COLO829 (cell line): ENCODE data around the gene HSPB7.
"Not testable (repeated sequence)": the region's sequence is repeated elsewhere in the genome, so short reads cannot be mapped to it uniquely, and the experiment has no call there.

Experiments used
- DNase-seq: peaks from one replicate; pipeline ENCODE4 v3.0.0; 2012; ENCODE audit warnings: low spot score

Gene HSPB7

DNA sequence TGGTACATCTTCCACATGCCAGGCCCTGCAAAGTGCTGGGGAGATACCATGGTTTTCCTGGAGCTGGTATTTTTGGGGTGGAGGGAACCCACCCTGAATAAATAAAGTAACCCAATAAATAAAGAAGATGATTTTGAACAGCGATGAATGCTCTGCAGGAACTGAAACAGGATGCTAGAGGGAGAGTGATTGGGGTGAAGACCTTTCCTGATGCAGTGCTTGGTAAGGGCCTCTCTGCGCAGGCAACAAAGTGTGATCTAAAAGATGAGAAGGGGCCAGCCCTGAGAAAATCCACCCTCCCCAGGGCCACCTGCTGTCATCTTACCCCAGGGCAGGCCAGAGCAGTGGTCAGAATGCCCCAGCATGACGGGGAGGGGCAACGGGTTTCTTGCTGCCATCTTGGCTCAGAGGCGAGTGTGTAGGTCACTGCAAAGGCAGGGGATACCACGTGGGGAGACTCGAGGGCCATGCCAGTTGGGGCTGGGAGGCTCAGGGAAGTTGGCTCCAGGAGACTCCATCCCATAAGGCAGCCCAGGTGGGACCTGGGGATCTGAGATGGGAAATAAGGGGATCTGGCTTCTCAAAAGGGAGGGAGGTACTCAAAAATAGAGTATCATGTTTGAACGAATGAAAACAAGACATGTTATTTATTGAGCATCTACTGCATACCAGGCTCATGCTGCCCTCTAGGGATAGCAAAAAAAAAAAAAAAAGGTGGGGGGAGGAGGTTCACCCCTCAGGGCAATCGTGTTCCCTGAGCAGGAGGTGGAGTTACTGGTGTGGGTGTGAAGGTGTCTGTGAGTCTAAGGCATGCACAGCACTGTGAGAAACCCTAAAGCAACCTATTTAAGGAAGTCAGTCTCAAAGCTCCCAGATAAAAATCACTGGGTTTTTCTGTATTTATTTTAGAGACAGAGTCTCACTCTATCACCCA lies 11.0 kb downstream of the HSPB7 start:
- no peak for DNase-seq

DNA sequence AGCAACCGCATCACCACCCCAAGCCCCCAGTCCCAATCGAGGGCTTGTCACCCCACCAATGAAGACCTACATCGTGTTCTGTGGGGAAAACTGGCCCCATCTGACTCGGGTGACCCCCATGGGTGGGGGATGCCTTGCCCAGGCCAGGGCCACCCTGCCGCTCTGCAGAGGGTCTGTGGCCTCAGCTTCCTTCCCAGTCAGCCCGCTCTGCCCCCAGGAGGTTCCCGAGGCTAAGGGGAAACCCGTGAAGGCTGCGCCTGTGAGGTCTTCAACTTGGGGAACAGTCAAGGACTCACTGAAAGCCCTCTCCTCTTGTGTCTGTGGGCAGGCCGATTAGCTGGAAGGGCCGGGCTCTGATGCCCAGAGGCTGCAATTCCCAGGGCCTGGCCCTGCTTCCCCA lies 11.8 kb downstream of the HSPB7 start:
- DNase-seq: no peak

DNA sequence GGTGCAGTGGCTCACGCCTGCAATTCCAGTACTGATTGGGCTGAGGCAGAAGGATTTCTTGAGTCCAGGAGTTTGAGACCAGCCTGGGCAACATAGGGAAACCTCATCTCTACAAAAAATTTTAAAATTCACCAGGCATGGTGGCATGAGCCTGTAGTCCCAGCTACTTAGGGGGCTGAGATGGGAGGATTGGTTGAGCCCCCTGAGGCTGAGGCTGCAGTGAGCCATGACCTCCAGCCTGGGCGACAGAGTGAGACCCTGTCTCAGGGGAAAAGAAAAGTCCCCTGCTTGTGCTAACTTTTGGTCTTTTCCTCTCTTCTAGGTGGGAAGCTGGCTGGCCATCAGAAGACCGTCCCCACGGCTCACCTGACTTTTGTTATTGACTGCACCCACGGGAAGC lies 12.2 kb downstream of the HSPB7 start:
- no peak for DNase-seq

DNA sequence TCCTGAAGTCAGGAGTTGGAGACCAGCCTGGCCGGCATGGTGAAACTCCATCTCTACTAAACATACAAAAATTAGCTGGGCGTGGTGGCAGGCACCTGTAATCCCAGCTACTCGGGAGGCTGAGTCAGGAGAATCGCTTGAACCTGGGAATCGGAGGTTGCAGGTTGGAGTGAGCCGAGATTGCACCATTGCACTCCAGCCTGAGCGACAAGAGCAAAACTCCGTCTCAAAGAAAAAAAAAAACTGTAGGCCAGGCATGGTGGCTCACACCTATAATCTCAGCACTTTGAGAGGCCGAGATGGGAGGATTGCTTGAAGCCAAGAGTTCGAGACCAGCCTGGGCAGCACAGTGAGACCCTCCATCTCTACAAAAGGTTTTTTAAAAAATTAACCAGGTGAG lies 16.6 kb downstream of the HSPB7 start:
- not testable (repeated sequence) for DNase-seq

DNA sequence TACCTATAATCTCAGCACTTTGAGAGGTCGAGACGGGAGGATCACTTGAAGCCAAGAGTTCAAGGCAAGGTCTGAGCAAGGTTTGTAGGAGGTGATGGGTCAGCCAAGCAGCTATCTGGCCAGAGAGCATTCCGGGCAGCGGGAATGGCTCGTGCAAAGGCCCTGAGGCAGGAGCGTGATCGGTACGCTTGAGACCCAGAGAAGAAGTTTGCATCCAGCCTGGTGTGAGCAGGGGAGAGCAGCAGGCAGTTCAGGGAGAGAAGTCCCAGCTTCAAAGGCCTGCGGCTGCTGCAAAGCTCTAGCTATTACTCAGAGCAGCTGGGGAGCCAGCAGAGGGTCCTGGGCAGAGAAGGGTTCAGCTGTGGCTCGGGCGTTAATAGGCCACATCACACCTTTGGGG lies 18.9 kb downstream of the HSPB7 start:
- DNase-seq: no peak

DNA sequence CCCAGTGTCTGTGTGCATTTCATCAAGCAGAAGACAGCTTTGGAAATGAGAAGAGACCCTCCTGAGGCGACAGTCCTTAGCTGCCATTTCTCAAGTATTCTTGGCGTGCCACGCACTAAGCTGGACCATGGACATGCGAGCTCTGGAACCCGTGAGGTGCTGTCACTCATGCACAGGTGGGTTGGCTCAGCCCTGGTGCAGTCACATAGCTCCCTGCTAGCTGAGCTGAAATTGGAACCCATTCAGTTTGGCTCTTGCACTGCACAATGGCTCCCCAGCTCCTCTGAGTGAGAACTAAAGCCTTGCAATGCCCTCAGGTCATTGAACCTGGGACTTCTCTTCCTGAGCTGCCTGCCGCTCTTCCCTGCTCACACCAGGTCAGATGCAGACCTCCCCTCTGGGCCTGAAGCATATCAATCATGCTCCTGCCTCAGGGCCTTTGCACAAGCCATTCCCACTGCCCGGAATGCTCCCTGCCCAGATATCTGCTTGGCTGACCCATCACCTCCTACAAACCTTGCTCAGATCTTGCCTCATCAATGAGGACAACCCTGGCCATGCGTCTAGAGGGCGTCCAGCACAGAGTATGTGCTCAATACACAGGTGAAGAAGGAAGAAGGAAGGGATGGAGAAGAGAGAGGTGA lies 20.1 kb downstream of the HSPB7 start:
- no peak for DNase-seq

DNA sequence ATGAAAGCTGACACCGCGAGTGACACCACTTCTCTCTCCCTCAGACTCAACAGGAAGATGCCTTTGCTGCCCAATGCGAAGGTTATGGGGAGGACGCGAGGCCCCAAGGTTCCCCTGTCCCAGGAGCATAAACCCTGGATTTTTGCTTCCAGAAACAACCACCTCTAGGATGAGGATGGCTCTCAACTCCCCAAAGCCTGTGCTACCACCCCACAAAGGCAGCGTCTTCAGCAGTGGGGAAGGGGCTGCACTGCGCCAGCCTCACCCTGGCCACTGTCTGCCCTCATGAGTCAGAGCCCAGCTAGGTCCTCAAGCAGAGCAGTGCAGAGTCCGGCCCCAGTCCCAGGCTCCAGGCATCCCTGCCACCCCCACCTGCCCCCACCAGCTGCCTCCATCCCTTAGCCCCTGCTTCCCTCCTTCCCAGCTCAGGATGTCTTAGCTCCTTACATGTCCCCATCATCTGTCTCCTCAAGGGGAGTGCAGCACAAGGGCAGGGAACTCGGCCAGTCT lies 20.7 kb downstream of the HSPB7 start:
- DNase-seq: no peak

DNA sequence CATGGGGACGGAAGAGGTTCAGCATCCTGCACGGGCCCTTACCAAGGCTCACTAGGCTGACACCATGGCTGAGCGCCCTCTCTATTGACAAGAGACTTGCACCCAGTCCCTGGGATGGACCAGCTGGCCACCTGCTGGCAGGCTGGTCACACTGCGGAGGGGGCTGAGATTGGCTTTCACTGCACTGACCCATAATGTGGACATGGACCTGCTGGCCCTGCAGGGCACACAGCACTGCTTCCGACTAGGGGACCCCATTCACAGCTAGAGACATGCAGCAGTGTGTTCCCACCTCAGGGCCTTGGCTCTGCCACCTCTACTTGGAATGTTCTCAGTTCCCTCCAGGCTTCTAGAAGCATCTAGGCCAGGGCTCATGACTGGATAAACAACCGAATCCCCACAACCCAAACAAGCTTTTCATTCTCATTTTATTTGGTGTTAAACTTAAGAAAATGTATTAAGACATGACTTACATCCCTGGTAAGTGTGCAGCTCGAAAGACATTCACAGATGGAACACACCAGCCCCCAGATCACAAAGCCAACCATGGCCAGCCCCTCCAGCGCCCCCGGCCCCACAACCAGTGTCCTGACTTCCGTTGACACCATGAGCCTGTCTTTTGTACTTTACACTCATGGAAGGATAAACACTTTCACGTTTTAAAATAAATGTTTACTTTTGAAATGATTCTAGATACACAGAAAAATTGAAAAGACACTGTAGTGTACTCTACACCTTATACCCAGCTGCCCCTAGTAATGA lies 23.1 kb downstream of the HSPB7 start:
- DNase-seq: peak; percentile 20

DNA sequence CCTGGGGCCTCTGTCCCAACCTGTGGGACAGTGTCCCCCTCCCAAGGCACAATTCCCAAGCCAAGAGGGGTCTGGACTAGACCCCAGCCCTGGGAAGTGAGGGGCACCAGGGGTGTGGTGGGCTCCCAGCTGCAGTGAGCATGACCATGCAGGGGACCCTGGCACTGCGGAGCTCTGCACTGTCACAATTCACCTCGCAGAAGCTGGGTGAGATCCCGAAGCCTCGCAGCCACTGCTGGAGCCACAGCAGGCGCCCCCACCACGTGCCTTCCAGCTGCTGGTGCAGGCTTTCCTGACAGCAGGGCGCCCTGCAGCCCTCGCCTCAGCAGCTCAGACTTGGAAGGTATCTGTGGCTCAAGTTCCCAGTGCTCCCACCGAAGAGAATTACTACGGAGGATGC lies 23.8 kb downstream of the HSPB7 start:
- DNase-seq: no peak

DNA sequence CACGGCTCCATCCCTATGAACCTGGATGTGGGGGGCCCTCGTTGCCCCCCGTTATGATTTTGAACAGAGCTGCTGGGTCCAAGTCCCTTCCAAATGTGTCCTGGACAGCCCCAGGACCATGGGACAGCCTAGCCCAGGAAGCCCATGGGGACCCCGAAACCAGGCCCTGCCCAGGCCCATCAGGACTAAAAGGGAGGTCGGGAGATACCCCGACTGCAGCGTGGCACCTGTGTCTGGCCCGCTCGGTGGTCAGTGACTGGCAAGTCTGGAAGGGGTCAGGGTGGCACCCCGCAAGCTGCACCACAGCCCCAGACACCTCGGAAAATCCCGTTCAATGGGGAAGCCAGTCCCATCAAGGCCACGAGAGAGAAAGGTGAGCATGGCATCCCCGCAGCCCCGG lies 24.2 kb downstream of the HSPB7 start:
- no peak for DNase-seq

DNA sequence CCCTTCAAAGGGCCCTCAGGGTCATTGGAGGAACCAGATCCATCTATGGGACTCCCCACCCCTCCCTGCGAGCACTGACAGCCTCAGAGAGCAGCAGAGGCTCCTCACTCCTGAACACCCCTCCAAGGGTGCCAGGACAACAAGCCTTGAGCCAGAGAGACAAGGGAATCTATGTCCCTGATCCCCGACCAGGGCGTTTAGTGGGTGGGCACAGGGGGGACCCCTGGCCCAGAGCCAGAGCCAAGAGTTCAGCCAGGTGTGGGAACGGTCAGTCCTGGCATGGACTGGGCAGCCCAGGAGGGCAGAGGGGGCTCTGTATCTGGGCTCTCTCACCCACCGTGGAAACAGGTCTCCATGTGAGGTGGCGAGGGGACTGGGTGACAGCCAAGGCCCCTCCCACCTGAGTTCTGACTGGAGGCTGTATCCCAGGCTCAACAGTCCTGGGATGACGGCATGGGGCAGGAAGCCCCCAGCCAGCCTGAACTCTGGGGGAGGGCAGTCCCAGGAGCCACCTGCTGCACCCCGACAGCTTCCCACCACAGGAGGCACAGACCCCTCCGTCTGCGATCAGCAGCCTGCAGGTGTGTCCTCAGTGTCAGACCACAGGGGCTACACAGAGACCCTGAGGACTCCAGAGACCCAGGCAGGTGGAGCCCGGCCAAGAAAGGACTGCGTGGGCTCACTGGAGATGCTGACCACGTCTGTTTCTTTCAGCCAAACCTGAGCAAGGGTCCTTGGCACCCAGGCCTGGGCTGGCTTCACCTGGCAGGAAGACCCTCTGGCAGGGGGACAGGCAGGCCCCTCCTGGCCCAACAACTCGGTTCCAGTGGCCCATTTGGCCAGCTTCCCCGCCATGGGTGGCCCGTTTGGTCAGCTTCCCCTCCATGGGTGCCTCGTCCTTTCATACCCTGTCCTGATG lies 25.0 kb downstream of the HSPB7 start:
- DNase-seq: no peak

DNA sequence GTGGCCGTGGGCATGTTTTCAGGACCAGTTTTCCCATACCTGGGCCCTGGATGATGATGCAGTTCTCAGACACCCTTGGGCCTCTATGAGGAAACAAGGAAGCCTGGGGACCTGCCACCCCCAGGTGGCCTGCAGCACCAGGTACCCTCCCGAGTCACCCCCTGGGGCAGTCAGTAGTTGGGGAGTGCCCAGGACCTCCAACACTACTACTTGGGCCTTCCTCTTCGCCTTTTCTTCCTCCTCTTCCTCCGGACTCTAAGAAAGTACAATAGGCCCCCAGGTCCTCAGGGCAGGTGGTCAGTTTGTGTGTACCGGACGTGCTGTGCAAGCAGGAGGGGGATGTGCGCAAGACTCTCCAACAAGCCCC lies 25.7 kb downstream of the HSPB7 start:
- DNase-seq: no peak

DNA sequence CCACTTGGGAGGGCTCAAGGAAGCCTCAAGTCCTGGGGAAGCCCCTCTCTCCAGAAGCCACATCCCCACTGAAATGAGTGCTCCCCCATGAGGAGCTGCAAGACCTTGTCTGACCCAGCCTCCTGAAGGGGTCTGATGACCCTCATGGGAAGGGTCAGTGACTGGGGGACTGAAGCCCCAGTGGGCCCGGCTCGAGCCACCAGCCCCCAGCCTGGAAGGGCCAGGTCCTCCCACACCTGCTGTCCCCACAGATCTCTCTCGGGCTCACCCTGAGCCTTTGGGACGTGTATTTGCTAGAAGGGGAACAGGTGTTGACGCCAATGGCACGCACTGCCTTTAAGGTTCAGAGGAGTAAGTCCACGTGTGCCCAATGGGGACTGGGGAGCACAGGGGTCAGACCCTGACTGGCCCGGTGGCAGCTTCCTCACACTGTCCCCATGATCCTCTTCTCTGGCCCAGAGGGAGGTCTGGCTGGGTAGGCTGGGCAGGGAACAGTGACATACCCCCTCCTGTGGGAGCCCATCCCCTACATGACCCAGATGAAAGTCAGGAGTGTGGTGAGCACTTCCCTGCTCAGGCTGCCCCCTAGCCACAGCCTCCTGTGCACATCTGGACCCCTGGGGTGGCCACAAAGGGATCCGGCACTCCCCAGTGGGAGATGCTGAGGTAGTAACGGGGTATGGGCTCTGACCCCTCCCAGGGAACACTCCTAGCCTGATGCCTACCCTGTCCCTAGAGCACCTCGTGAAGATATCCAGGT lies 26.2 kb downstream of the HSPB7 start:
- no peak for DNase-seq

DNA sequence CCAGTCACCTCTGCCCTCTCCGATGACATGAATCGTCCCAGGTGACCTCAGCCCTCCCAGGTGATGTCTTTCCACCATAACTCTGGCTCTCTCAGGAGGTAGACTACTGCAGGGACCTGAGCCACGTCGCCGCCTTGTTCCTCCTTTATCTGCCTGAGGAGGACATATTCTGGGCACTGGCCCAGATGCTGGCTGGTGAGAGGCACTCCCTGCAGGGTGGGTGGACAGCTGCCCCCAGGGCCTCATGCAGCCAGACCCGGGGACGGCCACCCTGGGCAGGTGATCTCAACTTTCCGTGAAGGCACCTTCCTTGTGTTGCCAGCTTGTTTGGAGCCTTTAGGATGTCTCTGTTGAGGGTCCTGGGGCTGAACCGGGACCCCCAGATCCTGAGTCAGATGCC lies 28.1 kb downstream of the HSPB7 start:
- DNase-seq: no peak

DNA sequence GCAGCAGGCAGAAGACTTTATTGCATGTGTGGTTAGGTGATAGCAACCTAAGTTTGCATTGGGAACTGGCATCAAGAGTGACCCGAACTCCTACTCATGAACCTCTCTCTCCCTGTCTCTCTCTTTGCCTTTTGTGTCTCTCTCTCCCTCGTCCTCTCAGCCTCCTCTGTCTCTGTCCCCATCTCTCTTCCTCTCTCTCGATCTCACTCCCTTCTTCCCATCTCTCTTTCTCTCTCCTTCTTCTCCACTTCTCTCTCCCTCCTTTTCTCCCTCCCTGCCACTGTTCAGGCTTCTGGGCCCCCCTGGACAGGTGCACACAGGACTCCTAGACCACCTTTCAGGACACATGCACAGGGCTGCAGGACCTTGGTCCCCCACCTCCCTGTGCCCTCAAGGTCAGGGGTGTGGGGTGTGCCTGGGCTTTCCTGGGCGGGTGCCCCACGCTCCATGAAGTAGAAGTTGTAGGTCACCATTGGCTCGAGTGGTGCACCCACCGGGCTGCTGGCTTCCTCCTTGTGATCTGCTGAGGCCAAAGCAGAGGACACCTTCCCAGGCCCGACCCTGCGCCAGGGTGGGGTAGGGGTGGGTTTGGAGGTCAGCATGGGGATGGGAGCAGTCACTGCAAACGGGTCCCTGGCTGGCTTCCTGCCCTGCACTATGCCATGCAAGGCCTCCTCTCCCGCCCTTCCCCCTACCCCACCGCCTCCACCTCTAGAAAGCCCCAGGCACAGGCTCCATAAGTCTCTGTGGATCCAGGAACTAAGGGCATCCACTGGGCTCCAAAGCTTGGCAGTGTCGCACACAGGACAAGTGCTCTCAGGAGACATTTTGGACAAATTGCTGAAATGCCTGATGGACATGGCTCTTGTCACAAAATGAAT lies 28.7 kb downstream of the HSPB7 start:
- no peak for DNase-seq

DNA sequence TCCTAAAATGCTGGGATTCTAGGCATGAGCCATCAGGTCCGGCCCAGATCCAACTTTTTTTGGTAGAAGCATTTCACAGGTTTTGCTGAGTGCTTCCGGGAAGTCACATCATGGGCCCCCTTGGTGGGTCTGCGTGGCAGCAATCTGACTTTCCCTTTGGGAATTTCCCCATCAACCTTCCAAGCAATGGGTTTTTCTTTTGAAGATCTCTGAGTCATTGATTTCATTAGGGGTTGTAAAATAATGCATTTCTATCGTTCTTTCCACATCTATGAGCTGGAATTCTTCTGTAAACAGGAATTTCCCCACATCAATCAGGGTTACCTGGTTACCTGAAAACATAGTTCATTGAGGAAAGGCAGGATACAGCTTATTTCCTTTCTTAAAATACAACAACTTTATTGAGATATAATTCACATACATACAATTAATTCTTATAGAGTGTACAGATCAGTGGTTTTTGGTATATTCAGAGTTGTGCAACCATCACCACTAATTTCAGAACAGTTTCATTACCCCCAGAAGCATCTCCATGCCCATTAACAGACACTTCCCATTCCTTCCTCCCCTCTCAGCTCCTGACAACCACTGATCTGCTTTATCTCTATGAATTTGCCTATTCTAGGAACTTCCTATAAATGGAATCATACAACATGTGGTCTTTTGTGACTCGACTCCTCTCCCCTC lies 32.1 kb downstream of the HSPB7 start:
- DNase-seq: no peak

DNA sequence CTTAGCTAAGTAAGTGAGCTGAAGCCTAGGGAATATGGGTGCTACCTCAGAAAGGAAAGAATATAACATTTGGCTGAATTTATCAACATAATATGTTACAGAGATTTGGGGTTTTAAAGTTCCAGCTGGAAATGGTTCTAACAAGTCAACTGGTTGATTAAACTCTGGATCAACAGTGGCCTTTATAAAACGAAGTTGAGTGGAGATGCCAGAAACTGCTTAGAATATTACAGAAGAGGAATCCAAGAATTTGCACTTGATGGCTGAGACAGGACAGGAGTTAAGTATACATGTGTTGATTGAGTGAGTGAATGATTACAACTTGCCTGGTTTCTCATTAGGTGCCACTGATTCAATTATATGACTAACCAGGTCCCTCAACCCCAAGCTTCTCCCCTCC lies 34.6 kb downstream of the HSPB7 start:
- no peak for DNase-seq

DNA sequence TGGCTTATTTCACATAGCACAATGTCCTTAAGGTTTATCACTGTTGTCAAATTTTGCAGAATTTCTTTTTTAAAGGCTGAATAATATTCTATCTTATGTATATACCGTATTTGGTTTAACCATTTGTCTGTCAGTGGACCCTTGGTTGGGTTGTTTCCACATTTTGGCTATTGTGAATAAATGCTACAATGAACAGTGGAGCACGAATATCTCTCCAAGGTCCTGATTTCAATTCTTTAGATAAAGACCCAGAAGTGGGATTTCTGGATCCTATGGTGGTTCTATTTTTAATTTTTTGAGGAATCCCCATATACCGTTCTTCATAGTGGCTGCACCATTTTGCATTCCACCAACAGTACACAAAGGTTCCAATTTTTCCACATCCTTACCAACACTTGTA lies 36.2 kb downstream of the HSPB7 start:
- no peak for DNase-seq

DNA sequence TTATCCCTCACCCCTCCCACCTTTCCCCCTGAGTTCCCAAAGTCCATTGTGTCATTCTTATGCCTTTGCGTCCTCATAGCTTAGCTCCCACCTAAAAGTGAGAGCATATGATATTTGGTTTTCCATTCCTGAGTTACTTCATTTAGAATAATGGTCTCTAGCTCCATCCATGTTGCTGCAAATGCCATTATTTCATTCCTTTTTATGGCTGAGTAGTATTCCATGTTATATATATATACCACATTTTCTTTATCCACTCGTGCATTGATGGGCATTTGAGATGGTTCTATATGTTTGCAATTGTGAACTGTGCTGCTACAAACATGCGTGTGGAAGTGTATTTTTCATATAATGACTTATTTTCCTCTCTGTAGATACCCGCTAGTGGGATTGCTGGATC lies 39.9 kb downstream of the HSPB7 start:
- not testable (repeated sequence) for DNase-seq
